ENCODE data around the gene ZNF562. TPM values are rescaled to one million over a fixed set of nuclear protein-coding genes. Genes with fewer than 3 reads are reported as not detected.

The ZNF562 gene
- total and polyA plus RNA-seq, 10 of the 15 experiments (the other 5 are each of a cell fraction or from before 2014, with no cell fraction given): 5.2 to 21.1 (median 10.7) TPM

- no peaks in the 10 kb centered on the region for H3K79me2 ChIP-seq (ENCODE audit: control insufficient read depth, insufficient read depth, low read length)
- no peaks in the 10 kb centered on the region for H3K27me3 ChIP-seq (replicated peaks in 1 of 2; ENCODE audit: control insufficient read depth in 2 of 2, insufficient read depth in 2 of 2, low read length in 1 of 2)
- no peaks in the 10 kb centered on the region for H4K20me1 ChIP-seq (ENCODE audit: control insufficient read depth, insufficient read depth)
- H3K36me3 ChIP-seq (ENCODE audit: control insufficient read depth in 2 of 2, insufficient read depth in 2 of 2, low read length in 1 of 2): no peaks in the 10 kb centered on the region
- no peak overlapping the region for H3K4me3 ChIP-seq
- H2AFZ ChIP-seq (ENCODE audit: control insufficient read depth, low read depth, low read length): no peak overlapping the region
- H3K4me2 ChIP-seq (ENCODE audit: control insufficient read depth, insufficient read depth): no peak overlapping the region
- ChIA-PET CTCF (no interaction called here), RAD21 (ENCODE audit: unreplicated experiment) (no interaction called here), POLR2A (no interaction called here), SMC1A (ENCODE audit: uncharacterized antibody, unreplicated experiment) (no interaction called here)
- no peak for FAIRE-seq
- no peak for DNase-seq (ENCODE audit: low read depth, low spot score)
- H3K27ac ChIP-seq (ENCODE audit: control insufficient read depth, insufficient read depth): no peak overlapping the region
- no TSS peak for BruUV-seq (replicated peaks)
- H3K4me1 ChIP-seq (ENCODE audit: control insufficient read depth, insufficient read depth, low read length): no peaks in the 10 kb centered on the region
- TF ChIP-seq SMAD5 (IDR thresholded peaks at IDR 0.05; ENCODE audit: low read depth): no peak
- no peak for TF ChIP-seq CBX3 (IDR thresholded peaks at IDR 0.05; ENCODE audit: borderline replicate concordance, low read depth)
- TF ChIP-seq, protein P1, sequence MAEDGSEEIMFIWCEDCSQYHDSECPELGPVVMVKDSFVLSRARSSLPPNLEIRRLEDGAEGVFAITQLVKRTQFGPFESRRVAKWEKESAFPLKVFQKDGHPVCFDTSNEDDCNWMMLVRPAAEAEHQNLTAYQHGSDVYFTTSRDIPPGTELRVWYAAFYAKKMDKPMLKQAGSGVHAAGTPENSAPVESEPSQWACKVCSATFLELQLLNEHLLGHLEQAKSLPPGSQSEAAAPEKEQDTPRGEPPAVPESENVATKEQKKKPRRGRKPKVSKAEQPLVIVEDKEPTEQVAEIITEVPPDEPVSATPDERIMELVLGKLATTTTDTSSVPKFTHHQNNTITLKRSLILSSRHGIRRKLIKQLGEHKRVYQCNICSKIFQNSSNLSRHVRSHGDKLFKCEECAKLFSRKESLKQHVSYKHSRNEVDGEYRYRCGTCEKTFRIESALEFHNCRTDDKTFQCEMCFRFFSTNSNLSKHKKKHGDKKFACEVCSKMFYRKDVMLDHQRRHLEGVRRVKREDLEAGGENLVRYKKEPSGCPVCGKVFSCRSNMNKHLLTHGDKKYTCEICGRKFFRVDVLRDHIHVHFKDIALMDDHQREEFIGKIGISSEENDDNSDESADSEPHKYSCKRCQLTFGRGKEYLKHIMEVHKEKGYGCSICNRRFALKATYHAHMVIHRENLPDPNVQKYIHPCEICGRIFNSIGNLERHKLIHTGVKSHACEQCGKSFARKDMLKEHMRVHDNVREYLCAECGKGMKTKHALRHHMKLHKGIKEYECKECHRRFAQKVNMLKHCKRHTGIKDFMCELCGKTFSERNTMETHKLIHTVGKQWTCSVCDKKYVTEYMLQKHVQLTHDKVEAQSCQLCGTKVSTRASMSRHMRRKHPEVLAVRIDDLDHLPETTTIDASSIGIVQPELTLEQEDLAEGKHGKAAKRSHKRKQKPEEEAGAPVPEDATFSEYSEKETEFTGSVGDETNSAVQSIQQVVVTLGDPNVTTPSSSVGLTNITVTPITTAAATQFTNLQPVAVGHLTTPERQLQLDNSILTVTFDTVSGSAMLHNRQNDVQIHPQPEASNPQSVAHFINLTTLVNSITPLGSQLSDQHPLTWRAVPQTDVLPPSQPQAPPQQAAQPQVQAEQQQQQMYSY (CRISPR knock-in tag; IDR thresholded peaks at IDR 0.05): no peak
- TF ChIP-seq, protein P2, sequence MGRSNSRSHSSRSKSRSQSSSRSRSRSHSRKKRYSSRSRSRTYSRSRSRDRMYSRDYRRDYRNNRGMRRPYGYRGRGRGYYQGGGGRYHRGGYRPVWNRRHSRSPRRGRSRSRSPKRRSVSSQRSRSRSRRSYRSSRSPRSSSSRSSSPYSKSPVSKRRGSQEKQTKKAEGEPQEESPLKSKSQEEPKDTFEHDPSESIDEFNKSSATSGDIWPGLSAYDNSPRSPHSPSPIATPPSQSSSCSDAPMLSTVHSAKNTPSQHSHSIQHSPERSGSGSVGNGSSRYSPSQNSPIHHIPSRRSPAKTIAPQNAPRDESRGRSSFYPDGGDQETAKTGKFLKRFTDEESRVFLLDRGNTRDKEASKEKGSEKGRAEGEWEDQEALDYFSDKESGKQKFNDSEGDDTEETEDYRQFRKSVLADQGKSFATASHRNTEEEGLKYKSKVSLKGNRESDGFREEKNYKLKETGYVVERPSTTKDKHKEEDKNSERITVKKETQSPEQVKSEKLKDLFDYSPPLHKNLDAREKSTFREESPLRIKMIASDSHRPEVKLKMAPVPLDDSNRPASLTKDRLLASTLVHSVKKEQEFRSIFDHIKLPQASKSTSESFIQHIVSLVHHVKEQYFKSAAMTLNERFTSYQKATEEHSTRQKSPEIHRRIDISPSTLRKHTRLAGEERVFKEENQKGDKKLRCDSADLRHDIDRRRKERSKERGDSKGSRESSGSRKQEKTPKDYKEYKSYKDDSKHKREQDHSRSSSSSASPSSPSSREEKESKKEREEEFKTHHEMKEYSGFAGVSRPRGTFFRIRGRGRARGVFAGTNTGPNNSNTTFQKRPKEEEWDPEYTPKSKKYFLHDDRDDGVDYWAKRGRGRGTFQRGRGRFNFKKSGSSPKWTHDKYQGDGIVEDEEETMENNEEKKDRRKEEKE (IDR thresholded peaks at IDR 0.05): no peak
- no peak for TF ChIP-seq EED (IDR thresholded peaks at IDR 0.05; ENCODE audit: low read depth)
- TF ChIP-seq DPF2 (IDR thresholded peaks at IDR 0.05): no peak
- TF ChIP-seq LARP7 (IDR thresholded peaks at IDR 0.05): no peak
- no peak for TF ChIP-seq GABPA (IDR thresholded peaks at IDR 0.05; ENCODE audit: low read depth)
- no peak for TF ChIP-seq CBFB (IDR thresholded peaks at IDR 0.05; ENCODE audit: low read depth)
- TF ChIP-seq SREBF1 (IDR thresholded peaks at IDR 0.05; ENCODE audit: low read length): no peak
- no peak for TF ChIP-seq EP300 (IDR thresholded peaks at IDR 0.05; ENCODE audit: borderline replicate concordance in 1 of 2, control insufficient read depth in 1 of 2, low read depth in 2 of 2, low read length in 2 of 2)
- TF ChIP-seq RFX5 (IDR thresholded peaks at IDR 0.05; ENCODE audit: low read depth, low read length): no peak
- 0% methylated on average over 1 of the region's 1 CpG for WGBS (ENCODE audit: insufficient coverage, insufficient replicate concordance, low lambda C conversion rate, missing lambda C conversion rate)
- in situ Hi-C loops (cut with MboI): no loop called here
- no peak for ATAC-seq
- no peak overlapping the region for H3K9ac ChIP-seq (ENCODE audit: control insufficient read depth, insufficient read depth, low read length)
- intact Hi-C loops (cut with micrococcal nuclease; ENCODE audit: unreplicated experiment): no loop called here
- H3K9me3 ChIP-seq (replicated peaks; ENCODE audit: control insufficient read depth, insufficient read depth, low read length): no peaks in the 10 kb centered on the region; the same call in 2 of the 3 replicates
Observed at GRCh38 chr19:9709305-9709704, 34.4 kb upstream of the ZNF562 start.
